Caco-2 (cell line): ENCODE data around the gene SCN8A. TPM values are rescaled to one million over a fixed set of nuclear protein-coding genes. Genes with fewer than 3 reads are reported as not detected.

ENCODE experiments used
- BruUV-seq: library from RNA; stranded (reverse); fragments of 400-500 nt; replicated peaks from 2 replicates; lab custom pipeline; 2021; lab: Mats Ljungman, UMichigan
- CTCF ChIA-PET: fragments of 300-600 bp; sonication (Branson Sonifier 250); formaldehyde crosslinking; loops from one replicate; lab custom pipeline; 2022; ENCODE audit warnings: antibody characterized with exemption; lab: Charles Lee
- POLR2A ChIA-PET: fragments of 300-600 bp; sonication (Branson Sonifier 250); formaldehyde crosslinking; loops from one replicate; lab custom pipeline; 2022; ENCODE audit warnings: antibody characterized with exemption; lab: Charles Lee
- DNase-seq, 2 experiments: peaks; one replicate each; pipeline versions ENCODE4 v3.0.0 to v3.0.0-alpha.2; 2020 to 2022
- H3K27me3 ChIP-seq: replicated peaks from 2 replicates; pipeline ENCODE4 v1.6.0; 2011; ENCODE audit warnings: low read length; ENCODE audit not compliant: control insufficient read depth, insufficient read depth
- H3K36me3 ChIP-seq: 2 replicates; pipeline ENCODE4 v1.5.1; 2011; ENCODE audit warnings: low read length; ENCODE audit not compliant: control insufficient read depth, insufficient read depth
- H3K4me1 ChIP-seq: fragments of 250-450 bp; sonication (Bioruptor Pico); 2 replicates; pipeline ENCODE4 v1.5.1; 2020; ENCODE audit warnings: mild to moderate bottlenecking
- H3K4me3 ChIP-seq: 2 replicates; pipeline ENCODE4 v1.5.1; 2011; ENCODE audit warnings: low read depth, mild to moderate bottlenecking, control low read depth, low read length
- H3K9me3 ChIP-seq: fragments of 250-450 bp; sonication (Bioruptor Pico); 2 replicates; pipeline ENCODE4 v1.5.1; 2020; ENCODE audit warnings: mild to moderate bottlenecking, moderate library complexity
- H3K27ac Mint-ChIP-seq: one replicate; pipeline ENCODE4 v1.8.0; 2022; ENCODE audit warnings: mixed read lengths; ENCODE audit not compliant: unreplicated experiment
- H3K27me3 Mint-ChIP-seq: one replicate; pipeline ENCODE4 v1.8.0; 2022; ENCODE audit warnings: mixed read lengths; ENCODE audit not compliant: insufficient read depth, unreplicated experiment
- H3K36me3 Mint-ChIP-seq: one replicate; pipeline ENCODE4 v1.8.0; 2022; ENCODE audit warnings: mild to moderate bottlenecking, mixed read lengths; ENCODE audit not compliant: insufficient read depth, unreplicated experiment
- H3K4me1 Mint-ChIP-seq: one replicate; pipeline ENCODE4 v1.8.0; 2022; ENCODE audit warnings: low read depth, mixed read lengths; ENCODE audit not compliant: unreplicated experiment
- H3K4me3 Mint-ChIP-seq: one replicate; pipeline ENCODE4 v1.8.0; 2022; ENCODE audit warnings: mild to moderate bottlenecking, moderate library complexity, mixed read lengths; ENCODE audit not compliant: unreplicated experiment
- H3K9me3 Mint-ChIP-seq: one replicate; pipeline ENCODE4 v1.8.0; 2022; ENCODE audit warnings: mixed read lengths; ENCODE audit not compliant: unreplicated experiment
- intact Hi-C: fragments of 100-400 bp; cut with micrococcal nuclease; formaldehyde crosslinking; loops from one replicate; pipeline ENCODE4 v1.10.0; 2022; ENCODE audit not compliant: unreplicated experiment
- total RNA-seq: library from RNA; stranded (reverse); gene quantifications from 2 replicates; pipeline ENCODE4 v1.2.3, GENCODE V29; 2022
- TF ChIP-seq, protein P1 (sequence below), 2 experiments: fragments of 200-600 bp in 1 of 2; IDR thresholded peaks; 1 replicate in 1 of 2; 2 replicates in 1 of 2; pipeline versions ENCODE4 v1.5.1 to v1.8.0; 2011 to 2022; ENCODE audit warnings: antibody characterized with exemption in 1 of 2, control low read depth in 1 of 2, inconsistent platforms in 1 of 2, low read depth in 1 of 2, low read length in 1 of 2, mild to moderate bottlenecking in 1 of 2, moderate library complexity in 1 of 2; ENCODE audit not compliant: insufficient read depth in 1 of 2, severe bottlenecking in 1 of 2, unreplicated experiment in 1 of 2

The SCN8A gene
- total RNA-seq, 1 experiment from 2014 or later: 16.5 TPM

DNA sequence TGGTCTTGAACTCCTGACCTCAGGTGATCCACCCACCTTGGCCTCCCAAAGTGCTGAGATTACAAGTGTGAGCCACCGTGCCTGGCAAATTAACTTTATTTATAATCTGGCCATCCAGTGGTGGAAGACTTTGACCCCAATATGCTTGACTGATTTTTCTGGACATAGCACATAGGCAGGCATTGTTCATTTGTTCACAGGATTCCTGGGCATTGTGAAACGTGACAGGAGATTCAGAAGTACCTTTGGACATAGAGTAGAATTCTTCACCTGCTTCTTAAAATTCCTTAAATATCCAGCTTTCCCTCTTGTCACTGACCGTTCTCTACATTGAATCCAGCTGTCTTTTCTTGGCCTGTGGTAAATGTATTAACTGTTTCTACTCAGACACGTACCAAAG, 103.1 kb downstream of the SCN8A start:
- H3K9me3 Mint-ChIP-seq: no peaks in the 10 kb centered on the region
- H3K4me1 Mint-ChIP-seq: peaks cover 28% of the 10 kb centered on the region
- CTCF ChIA-PET: interaction anchor here (0.6 kb wide), 1 partner anchor 294 kb away, joined by 5 read pairs; no protein-coding TSS in a partner anchor
- no TSS peak for BruUV-seq
- Histone ChIP-seq H3K9me3 (no peaks in the 10 kb centered on the region), H3K4me3 (no peak overlapping the region), H3K27me3 (no peaks in the 10 kb centered on the region), H3K4me1 (peaks cover 32% of the 10 kb centered on the region; the same call in 1 of the 2 replicates), H3K36me3 (no peaks in the 10 kb centered on the region)
- H3K27me3 Mint-ChIP-seq: no peaks in the 10 kb centered on the region
- intact Hi-C loops: no loop called here
- H3K36me3 Mint-ChIP-seq: peaks cover 5% of the 10 kb centered on the region
- POLR2A ChIA-PET: no interaction called here
- TF ChIP-seq, protein P1, sequence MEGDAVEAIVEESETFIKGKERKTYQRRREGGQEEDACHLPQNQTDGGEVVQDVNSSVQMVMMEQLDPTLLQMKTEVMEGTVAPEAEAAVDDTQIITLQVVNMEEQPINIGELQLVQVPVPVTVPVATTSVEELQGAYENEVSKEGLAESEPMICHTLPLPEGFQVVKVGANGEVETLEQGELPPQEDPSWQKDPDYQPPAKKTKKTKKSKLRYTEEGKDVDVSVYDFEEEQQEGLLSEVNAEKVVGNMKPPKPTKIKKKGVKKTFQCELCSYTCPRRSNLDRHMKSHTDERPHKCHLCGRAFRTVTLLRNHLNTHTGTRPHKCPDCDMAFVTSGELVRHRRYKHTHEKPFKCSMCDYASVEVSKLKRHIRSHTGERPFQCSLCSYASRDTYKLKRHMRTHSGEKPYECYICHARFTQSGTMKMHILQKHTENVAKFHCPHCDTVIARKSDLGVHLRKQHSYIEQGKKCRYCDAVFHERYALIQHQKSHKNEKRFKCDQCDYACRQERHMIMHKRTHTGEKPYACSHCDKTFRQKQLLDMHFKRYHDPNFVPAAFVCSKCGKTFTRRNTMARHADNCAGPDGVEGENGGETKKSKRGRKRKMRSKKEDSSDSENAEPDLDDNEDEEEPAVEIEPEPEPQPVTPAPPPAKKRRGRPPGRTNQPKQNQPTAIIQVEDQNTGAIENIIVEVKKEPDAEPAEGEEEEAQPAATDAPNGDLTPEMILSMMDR (IDR thresholded peaks at IDR 0.05; ENCODE audit: insufficient read depth in 1 of 2, low read depth in 1 of 2, low read length in 1 of 2, severe bottlenecking in 1 of 2, unreplicated experiment in 1 of 2): no peak
- peak; percentile 42 to 60 for DNase-seq
- H3K4me3 Mint-ChIP-seq: no peak overlapping the region
- peak overlapping the region; percentile 37 for H3K27ac Mint-ChIP-seq

DNA sequence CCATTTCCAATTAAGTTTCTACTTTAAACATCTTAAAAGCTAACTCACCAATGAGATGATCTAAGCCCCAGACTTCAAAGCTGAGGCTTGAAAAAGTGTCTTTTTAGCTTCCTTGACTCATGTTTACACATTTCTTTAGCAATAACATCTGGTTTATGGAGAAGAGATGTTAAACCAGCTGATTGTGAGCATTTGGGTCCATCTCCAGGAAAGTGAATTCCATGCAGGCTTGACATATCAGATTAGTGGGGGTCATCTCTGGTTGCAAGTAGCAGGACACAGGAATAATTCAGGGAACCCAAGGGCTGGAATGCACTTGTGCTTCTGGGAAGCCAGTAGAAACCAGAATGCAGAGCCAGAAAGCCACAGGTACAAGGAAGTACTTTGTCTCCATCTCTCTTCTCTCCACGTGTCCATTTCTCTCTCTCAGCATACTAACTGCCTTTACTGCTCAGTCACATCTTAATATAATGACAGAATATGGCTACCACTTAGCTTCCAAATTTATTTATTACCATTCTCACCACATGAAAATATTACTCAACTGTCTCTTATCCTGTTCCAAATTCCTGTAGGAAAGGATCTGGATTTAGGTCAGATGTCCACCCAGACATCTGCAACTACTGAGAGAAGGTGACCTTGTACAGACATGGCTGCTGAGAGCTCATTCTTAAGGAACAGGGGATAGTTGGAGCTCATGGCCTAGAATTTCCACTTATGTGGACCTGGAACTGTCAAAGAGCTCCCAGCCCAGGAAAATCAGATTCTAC, 104.4 kb downstream of the SCN8A start:
- no peak for DNase-seq
- intact Hi-C loops: no loop called here
- H3K36me3 ChIP-seq: no peaks in the 10 kb centered on the region
- Mint-ChIP-seq H3K9me3 (no peaks in the 10 kb centered on the region), H3K4me1 (peaks cover 23% of the 10 kb centered on the region), H3K36me3 (peaks cover 5% of the 10 kb centered on the region), H3K27ac (peak overlapping the region; percentile 2), H3K27me3 (no peaks in the 10 kb centered on the region), H3K4me3 (no peak overlapping the region)
- H3K9me3 ChIP-seq: no peaks in the 10 kb centered on the region
- no peaks in the 10 kb centered on the region for H3K27me3 ChIP-seq
- POLR2A ChIA-PET: no interaction called here
- CTCF ChIA-PET: no interaction called here
- no peak overlapping the region for H3K4me3 ChIP-seq
- no TSS peak for BruUV-seq
- TF ChIP-seq, protein P1 (IDR thresholded peaks at IDR 0.05; ENCODE audit: insufficient read depth in 1 of 2, low read depth in 1 of 2, low read length in 1 of 2, severe bottlenecking in 1 of 2, unreplicated experiment in 1 of 2): no peak
- peaks cover 32% of the 10 kb centered on the region; the same call in 1 of the 2 replicates for H3K4me1 ChIP-seq

DNA sequence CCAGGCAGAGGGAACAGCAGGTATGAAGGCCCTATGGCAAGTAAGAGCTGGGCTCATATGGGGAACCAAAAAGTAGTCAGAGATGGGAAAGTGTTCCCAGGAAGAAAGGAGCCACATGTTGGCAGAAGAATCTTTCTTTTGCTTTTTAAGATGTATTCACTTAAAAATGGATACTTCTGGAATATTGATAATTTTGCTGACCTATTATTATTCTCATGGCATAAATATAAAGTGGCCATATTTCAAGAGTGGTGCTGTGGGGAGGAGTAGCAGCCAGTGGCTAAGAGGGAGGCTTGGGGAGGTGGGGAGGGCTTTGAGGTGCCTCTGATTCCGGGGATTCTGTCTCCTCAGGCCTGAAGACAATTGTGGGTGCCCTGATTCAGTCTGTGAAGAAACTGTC, 108.2 kb downstream of the SCN8A start:
- POLR2A ChIA-PET: no interaction called here
- intact Hi-C loops: no loop called here

More for the DNA sequence above, 108.2 kb downstream of the SCN8A start:
- H3K4me3 ChIP-seq: no peak overlapping the region
- peaks cover 18% of the 10 kb centered on the region; the same call in 1 of the 2 replicates for H3K4me1 ChIP-seq
- Mint-ChIP-seq H3K4me1 (peaks cover 22% of the 10 kb centered on the region), H3K36me3 (peaks cover 4% of the 10 kb centered on the region), H3K9me3 (no peaks in the 10 kb centered on the region), H3K4me3 (no peak overlapping the region), H3K27me3 (no peaks in the 10 kb centered on the region), H3K27ac (no peak overlapping the region)
- H3K36me3 ChIP-seq: no peaks in the 10 kb centered on the region
- H3K9me3 ChIP-seq: no peaks in the 10 kb centered on the region
- BruUV-seq: no TSS peak
- TF ChIP-seq, protein P1 (IDR thresholded peaks at IDR 0.05; ENCODE audit: insufficient read depth in 1 of 2, low read depth in 1 of 2, low read length in 1 of 2, severe bottlenecking in 1 of 2, unreplicated experiment in 1 of 2): no peak
- no peak for DNase-seq
- H3K27me3 ChIP-seq: no peaks in the 10 kb centered on the region
- CTCF ChIA-PET: no interaction called here
